Measurements from ENCODE around the gene KMT2B. TPM values are rescaled to one million over a fixed set of nuclear protein-coding genes. Genes with fewer than 3 reads are reported as not detected.

The KMT2B gene
- total and polyA plus RNA-seq, 2 of the 8 experiments (the other 6 are each of a cell fraction or from before 2014, with no cell fraction given), result 26.7 to 38.6 TPM

- TF ChIP-seq POLR2AphosphoS5 (IDR thresholded peaks at IDR 0.05; ENCODE audit: low read depth, low read length), result peak; percentile 64
- peak; percentile 17; the same call in 1 of the 2 replicates for TF ChIP-seq RFX5 (IDR thresholded peaks at IDR 0.05; ENCODE audit: borderline replicate concordance, low read depth, low read length)
- peak; percentile 69 to 71 for TF ChIP-seq RAD21 (IDR thresholded peaks at IDR 0.05 in 1 of 2, conservative IDR thresholded peaks at IDR 0.05 in 1 of 2; ENCODE audit: low read depth in 2 of 2, low read length in 2 of 2)
- peak; percentile 69 for TF ChIP-seq TAF7 (optimal IDR thresholded peaks at IDR 0.05; ENCODE audit: borderline replicate concordance, low read depth, low read length)
- TF ChIP-seq ZNF274 (IDR thresholded peaks at IDR 0.05; ENCODE audit: borderline replicate concordance, extremely low read depth, low read length), result no peak
- TF ChIP-seq SP1 (IDR thresholded peaks at IDR 0.05; ENCODE audit: low read depth, low read length), result peak; percentile 71
- peak; percentile 52 for TF ChIP-seq CHD2 (IDR thresholded peaks at IDR 0.05; ENCODE audit: low read length)
- peak; percentile 22 to 94; a peak in 3 of 4 replicates for TF ChIP-seq HDAC2 (IDR thresholded peaks at IDR 0.05; ENCODE audit: borderline replicate concordance in 1 of 2, low read depth in 2 of 2, low read length in 2 of 2)
- TF ChIP-seq CREB1 (IDR thresholded peaks at IDR 0.05), result 0 out of 2 replicates have a peak, but pooled peaks have one; percentile 49
- peak; percentile 64; the same call in 1 of the 2 replicates for TF ChIP-seq BACH1 (IDR thresholded peaks at IDR 0.05; ENCODE audit: low read length)
- TF ChIP-seq SIN3A (conservative IDR thresholded peaks at IDR 0.05 in 1 of 2, IDR thresholded peaks at IDR 0.05 in 1 of 2; ENCODE audit: low read depth in 1 of 2, low read length in 2 of 2), result peak; percentile 83 to 87; a peak in 2 of 4 replicates
- 0 out of 2 replicates have a peak, but pooled peaks have one; percentile 71 for TF ChIP-seq KDM5A (IDR thresholded peaks at IDR 0.05; ENCODE audit: low read length)
- TF ChIP-seq ATF2 (IDR thresholded peaks at IDR 0.05; ENCODE audit: low read length), result no peak
- no peak for TF ChIP-seq CBX5 (IDR thresholded peaks at IDR 0.05; ENCODE audit: low read depth, low read length)
- peak; percentile 55; the same call in 1 of the 2 replicates for TF ChIP-seq PHF8 (conservative IDR thresholded peaks at IDR 0.05; ENCODE audit: low read depth, low read length)
- TF ChIP-seq JUND (IDR thresholded peaks at IDR 0.05; ENCODE audit: low read length), result no peak
- peak; percentile 10; the same call in 1 of the 2 replicates for TF ChIP-seq TEAD4 (IDR thresholded peaks at IDR 0.05; ENCODE audit: low read depth, low read length)
- TF ChIP-seq CBX8 (IDR thresholded peaks at IDR 0.05; ENCODE audit: borderline replicate concordance, low read depth, low read length), result no peak
- TF ChIP-seq POLR2A (IDR thresholded peaks at IDR 0.05; ENCODE audit: control extremely low read depth in 1 of 2, low read depth in 2 of 2, low read length in 2 of 2), result peak in 1 of 2 experiments; percentile 88; a peak in 1 of 3 replicates
- TF ChIP-seq SP2 (IDR thresholded peaks at IDR 0.05; ENCODE audit: low read length), result no peak
These were observed 770 bp upstream of the KMT2B start (continued) for GRCh38 chr19:35716801-35717664.

Measured in H1 (cell line).